ENCODE measurements around the gene DPP6. TPM values are rescaled to one million over a fixed set of nuclear protein-coding genes. Genes with fewer than 3 reads are reported as not detected.

The DPP6 gene
- total and polyA plus RNA-seq, 2 of the 8 experiments (the other 6 are each of a cell fraction or from before 2014, with no cell fraction given): 4.7 to 6.8 TPM

- ChIA-PET POLR2A (ENCODE audit: partially characterized antibody) (no interaction called here), CTCF (ENCODE audit: partially characterized antibody) (no interaction called here)
- peaks cover 0 to 4% (median under 1%) of the 10 kb centered on the region in 4 experiments; a peak in 3 of 7 replicates for H3K4me1 ChIP-seq (replicated peaks in 1 of 4; ENCODE audit: control insufficient read depth in 3 of 4, insufficient read depth in 4 of 4, low read length in 3 of 4)
- no peak overlapping the region for H4K91ac ChIP-seq (replicated peaks; ENCODE audit: insufficient read length, low read length)
- no peaks in the 10 kb centered on the region for H3K27me3 ChIP-seq (replicated peaks in 1 of 4; ENCODE audit: control insufficient read depth in 3 of 4, extremely low read depth in 1 of 4, insufficient read depth in 3 of 4, low read length in 3 of 4)
- H3K4me3 ChIP-seq (ENCODE audit: extremely low read depth in 1 of 4, insufficient read depth in 2 of 4, low read depth in 3 of 4, low read length in 4 of 4): no peak overlapping the region
- no peak overlapping the region for H2BK12ac ChIP-seq (ENCODE audit: low read depth, low read length)
- no peak overlapping the region for H3K23ac ChIP-seq (ENCODE audit: insufficient read length)
- no peak overlapping the region for H3K18ac ChIP-seq (ENCODE audit: extremely low read depth, low read length)
- H3K36me3 ChIP-seq (ENCODE audit: control insufficient read depth in 2 of 4, insufficient read depth in 4 of 4, low read length in 3 of 4): no peaks in the 10 kb centered on the region; a peak in 1 of 8 replicates
- H3K4me2 ChIP-seq (ENCODE audit: insufficient read depth in 1 of 2, low read depth in 2 of 2, low read length in 2 of 2): no peak overlapping the region
- no peak overlapping the region for H4K5ac ChIP-seq (ENCODE audit: insufficient read length, low read depth, low read length)
- no peaks in the 10 kb centered on the region for H3K79me1 ChIP-seq (ENCODE audit: low read depth, low read length)
- no peak overlapping the region for H2AK5ac ChIP-seq (ENCODE audit: low read depth, low read length)
- 93% methylated on average over 3 of the region's 3 CpGs; no CpG with 5 or more reads in 1 of the 2 experiments for WGBS, 2 experiments (ENCODE audit: extremely low coverage in 1 of 2, insufficient coverage in 1 of 2, insufficient read length in 1 of 2, insufficient replicate concordance in 2 of 2, low coverage in 1 of 2, low lambda C conversion rate in 2 of 2, missing lambda C conversion rate in 1 of 2)
- no peaks in the 10 kb centered on the region for H3K79me2 ChIP-seq (ENCODE audit: control insufficient read depth in 1 of 2, insufficient read depth in 2 of 2, low read length in 2 of 2)
- H3K4ac ChIP-seq (replicated peaks; ENCODE audit: insufficient read length, low read depth, low read length): no peak overlapping the region
- H3K9ac ChIP-seq (replicated peaks in 1 of 4; ENCODE audit: extremely low read depth in 1 of 4, low read depth in 3 of 4, low read length in 3 of 4): no peak overlapping the region
- H3K27ac ChIP-seq (ENCODE audit: low read depth, low read length): no peak overlapping the region
- H2BK120ac ChIP-seq (replicated peaks; ENCODE audit: low read depth, low read length): no peak overlapping the region
- no peak overlapping the region for H2BK15ac ChIP-seq (ENCODE audit: low read length)
- no peaks in the 10 kb centered on the region for H3K9me3 ChIP-seq (ENCODE audit: insufficient read depth in 2 of 2, low read depth in 1 of 2, low read length in 1 of 2)
- no peak overlapping the region for H2AFZ ChIP-seq (ENCODE audit: low read length)
- H4K8ac ChIP-seq (ENCODE audit: extremely low read depth, insufficient read depth, low read length): no peak overlapping the region
- FAIRE-seq (no peak), DNase-seq (ENCODE audit: low read depth in 1 of 2, low spot score in 2 of 2) (no peak)
- no peak overlapping the region for H3K56ac ChIP-seq (replicated peaks; ENCODE audit: insufficient read length, low read depth, low read length)
- no peak overlapping the region for H2BK5ac ChIP-seq (ENCODE audit: low read depth, low read length)
- H3K14ac ChIP-seq (ENCODE audit: insufficient read length): no peak overlapping the region
- H3K23me2 ChIP-seq (ENCODE audit: low read depth, low read length): no peaks in the 10 kb centered on the region
- H2BK20ac ChIP-seq (ENCODE audit: low read length): no peak overlapping the region
- H4K20me1 ChIP-seq (replicated peaks in 1 of 2; ENCODE audit: control insufficient read depth in 1 of 2, insufficient read depth in 2 of 2, low read length in 2 of 2): no peaks in the 10 kb centered on the region
- TF ChIP-seq JUN (IDR thresholded peaks at IDR 0.05; ENCODE audit: low read depth, low read length): no peak
- no peak for TF ChIP-seq SP4 (IDR thresholded peaks at IDR 0.05; ENCODE audit: low read length)
These were observed 274.2 kb downstream of the DPP6 start for GRCh38 chr7:154326421-154326820.
